Choroid plexus epithelial cell (primary cell): ENCODE measurements around the gene ILK.

Experiments
- DNase-seq: peaks from one replicate; pipeline ENCODE4 v3.0.0-alpha.2; 2010; ENCODE audit warnings: low read depth
- H3K4me3 ChIP-seq: 2 replicates; pipeline ENCODE4 v1.5.1; 2011; ENCODE audit warnings: low read depth, mild to moderate bottlenecking, control low read depth, low read length, moderate library complexity
- TF ChIP-seq, protein P1 (sequence below): conservative IDR thresholded peaks from 2 replicates; pipeline ENCODE4 v1.5.1; 2011; ENCODE audit warnings: low read depth, mild to moderate bottlenecking, control low read depth, inconsistent platforms, low read length, moderate library complexity

The ILK gene

DNA sequence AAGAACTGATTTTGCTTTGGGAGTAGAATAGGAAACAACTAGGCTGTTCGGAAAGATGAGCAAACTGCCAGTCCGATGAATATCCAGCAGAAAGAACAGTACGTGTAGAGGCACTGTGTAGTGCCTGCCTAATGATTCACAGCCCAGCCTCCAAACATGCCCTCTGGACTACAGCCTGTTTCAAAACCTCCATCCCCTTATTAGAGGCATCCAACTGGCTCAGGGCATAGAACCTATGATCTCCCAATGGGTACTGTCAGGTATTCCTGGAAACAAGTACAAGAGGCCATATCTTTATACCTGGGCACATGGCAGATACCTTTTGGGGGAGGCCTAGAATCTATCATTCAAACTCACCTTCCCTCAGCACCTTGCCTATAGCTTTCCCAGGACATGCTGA, 5.0 kb upstream of the ILK start:
- no peak overlapping the region for H3K4me3 ChIP-seq
- DNase-seq: no peak
- TF ChIP-seq, protein P1, sequence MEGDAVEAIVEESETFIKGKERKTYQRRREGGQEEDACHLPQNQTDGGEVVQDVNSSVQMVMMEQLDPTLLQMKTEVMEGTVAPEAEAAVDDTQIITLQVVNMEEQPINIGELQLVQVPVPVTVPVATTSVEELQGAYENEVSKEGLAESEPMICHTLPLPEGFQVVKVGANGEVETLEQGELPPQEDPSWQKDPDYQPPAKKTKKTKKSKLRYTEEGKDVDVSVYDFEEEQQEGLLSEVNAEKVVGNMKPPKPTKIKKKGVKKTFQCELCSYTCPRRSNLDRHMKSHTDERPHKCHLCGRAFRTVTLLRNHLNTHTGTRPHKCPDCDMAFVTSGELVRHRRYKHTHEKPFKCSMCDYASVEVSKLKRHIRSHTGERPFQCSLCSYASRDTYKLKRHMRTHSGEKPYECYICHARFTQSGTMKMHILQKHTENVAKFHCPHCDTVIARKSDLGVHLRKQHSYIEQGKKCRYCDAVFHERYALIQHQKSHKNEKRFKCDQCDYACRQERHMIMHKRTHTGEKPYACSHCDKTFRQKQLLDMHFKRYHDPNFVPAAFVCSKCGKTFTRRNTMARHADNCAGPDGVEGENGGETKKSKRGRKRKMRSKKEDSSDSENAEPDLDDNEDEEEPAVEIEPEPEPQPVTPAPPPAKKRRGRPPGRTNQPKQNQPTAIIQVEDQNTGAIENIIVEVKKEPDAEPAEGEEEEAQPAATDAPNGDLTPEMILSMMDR: no peak

- no peak overlapping the region for H3K4me3 ChIP-seq
- no peak for DNase-seq
- TF ChIP-seq, protein P1: no peak
Observed at GRCh38 chr11:6599449-6599848, 4.1 kb upstream of the ILK start.

DNA sequence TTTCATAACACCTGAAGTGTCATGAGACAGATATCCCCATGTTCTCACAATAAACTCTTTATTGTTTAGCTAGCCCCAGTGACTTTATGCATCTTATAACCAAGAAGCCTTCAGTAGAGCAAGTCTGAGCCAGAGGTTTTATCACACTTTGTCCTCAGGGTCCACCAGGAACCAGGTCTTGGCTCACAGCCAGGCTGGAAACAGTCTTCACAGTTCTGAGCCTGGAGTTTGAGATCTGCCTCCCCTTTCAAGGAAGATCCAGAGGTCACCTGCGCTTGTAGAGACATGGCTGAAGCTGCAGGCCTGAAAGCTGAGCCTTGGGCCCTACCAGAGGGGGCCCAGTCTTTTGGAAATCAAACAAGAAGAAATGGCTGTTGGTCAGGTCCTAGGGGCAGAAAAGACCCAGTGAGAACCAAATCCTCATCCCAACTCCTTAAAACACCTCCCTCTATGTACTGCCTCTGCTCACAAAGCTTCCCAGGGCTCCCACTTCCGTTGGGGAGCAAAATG, 3.6 kb upstream of the ILK start:
- H3K4me3 ChIP-seq: no peak overlapping the region
- TF ChIP-seq, protein P1: no peak
- no peak for DNase-seq

DNA sequence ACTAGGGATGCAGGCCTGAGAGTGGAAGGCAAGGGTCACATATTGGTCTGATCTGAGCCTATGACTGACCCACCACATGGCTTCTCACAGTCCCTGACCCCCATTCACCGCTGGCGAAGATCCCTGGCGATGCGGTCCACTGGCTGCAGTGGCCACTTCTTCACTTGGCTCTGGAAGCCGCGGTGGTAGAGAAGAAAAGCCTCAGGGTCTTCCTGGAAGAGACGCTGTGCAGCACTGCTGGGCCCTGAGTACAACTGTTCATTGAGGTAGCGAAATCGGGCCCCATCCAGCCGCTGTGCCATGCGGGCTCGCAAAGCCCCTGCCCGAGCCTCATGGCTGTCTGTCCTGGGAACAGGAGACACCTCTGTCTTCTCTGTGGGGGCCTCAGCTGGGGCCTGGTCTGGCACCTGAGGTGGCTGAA, 2.5 kb upstream of the ILK start:
- DNase-seq: no peak
- TF ChIP-seq, protein P1: no peak
- H3K4me3 ChIP-seq: no peak overlapping the region

DNA sequence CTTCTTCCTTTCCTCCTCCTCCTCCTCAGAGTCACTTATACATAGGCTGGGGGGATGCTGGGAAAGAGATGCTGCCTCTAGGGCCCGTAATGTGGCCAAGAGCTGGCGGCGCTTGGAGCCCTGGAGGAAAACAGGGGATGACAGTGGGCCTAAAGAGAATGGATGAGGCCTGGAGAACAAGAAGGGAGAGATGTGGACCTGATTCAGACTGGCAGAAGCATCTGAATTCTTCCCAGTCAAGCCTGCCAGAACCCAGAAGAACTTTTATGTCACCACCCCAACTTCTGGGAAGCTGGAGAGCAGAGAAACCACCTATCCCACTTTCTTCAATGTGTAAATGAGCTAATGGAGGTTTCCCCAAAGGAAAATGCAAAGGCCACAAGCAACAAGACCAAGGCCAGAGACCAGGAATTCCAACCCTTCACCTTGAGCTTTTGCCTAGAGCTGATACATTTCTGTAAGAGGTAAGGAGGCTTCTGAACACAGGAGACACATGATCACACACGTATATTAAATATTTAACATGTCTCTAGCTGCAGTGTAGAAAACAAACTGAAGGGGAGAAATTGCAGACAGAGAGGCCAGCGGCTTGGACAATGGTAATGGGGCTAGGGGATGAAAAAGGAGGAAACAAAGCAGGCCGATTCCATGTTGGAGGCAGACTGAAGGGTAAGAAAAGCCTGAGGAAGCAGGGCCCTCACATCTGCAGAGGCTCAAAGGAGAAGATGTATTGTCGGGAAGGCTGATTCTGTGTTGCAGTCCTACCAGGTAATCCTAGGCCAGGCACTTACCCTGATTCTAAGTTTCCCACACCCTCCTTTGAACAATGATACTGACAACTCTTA, 1.3 kb upstream of the ILK start:
- no peak for DNase-seq
- TF ChIP-seq, protein P1: peak; percentile 9
- peak overlapping the region; percentile 99 for H3K4me3 ChIP-seq

DNA sequence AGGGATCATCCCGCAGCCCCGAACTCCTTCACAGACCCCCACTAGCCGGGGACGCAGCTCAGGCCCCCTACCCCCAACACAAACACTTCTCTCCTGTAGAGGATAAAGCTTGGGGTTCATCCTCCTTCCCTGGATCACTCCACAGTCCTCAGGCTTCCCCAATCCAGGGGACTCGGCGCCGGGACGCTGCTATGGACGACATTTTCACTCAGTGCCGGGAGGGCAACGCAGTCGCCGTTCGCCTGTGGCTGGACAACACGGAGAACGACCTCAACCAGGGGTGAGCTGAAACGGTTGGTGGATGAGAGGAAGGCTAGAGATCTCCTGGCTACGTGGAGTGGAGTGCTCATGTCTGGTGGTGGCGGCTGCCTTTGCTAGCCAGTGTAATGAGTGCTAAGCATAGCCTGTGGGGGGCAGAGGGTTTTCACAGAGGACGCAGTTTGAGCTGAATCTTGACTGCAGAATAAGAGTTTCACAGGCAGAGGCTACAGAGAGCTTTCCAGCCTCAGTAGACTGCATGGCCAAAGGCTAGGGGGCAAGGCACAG, 580 bp downstream of the ILK start:
- TF ChIP-seq, protein P1: peak; percentile 55
- DNase-seq: peak; percentile 82
- peak overlapping the region; percentile 99 for H3K4me3 ChIP-seq
